ENCODE data around the gene POLR2A.

DNA sequence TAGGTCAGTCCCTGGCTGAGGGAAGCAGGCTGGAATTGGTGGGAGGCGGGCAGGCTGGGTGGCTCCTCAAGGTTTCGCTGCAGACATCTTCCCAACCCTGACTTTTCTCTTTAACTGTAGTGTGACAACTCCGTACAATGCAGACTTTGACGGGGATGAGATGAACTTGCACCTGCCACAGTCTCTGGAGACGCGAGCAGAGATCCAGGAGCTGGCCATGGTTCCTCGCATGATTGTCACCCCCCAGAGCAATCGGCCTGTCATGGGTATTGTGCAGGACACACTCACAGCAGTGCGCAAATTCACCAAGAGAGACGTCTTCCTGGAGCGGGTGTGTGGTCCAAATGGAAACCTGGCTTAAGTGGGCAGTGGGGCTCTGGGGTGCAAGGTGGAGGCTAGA, 15.0 kb downstream of the POLR2A start:
- TF ChIP-seq POLR2A (IDR thresholded peaks at IDR 0.05): no peak
- TF ChIP-seq, protein P1, sequence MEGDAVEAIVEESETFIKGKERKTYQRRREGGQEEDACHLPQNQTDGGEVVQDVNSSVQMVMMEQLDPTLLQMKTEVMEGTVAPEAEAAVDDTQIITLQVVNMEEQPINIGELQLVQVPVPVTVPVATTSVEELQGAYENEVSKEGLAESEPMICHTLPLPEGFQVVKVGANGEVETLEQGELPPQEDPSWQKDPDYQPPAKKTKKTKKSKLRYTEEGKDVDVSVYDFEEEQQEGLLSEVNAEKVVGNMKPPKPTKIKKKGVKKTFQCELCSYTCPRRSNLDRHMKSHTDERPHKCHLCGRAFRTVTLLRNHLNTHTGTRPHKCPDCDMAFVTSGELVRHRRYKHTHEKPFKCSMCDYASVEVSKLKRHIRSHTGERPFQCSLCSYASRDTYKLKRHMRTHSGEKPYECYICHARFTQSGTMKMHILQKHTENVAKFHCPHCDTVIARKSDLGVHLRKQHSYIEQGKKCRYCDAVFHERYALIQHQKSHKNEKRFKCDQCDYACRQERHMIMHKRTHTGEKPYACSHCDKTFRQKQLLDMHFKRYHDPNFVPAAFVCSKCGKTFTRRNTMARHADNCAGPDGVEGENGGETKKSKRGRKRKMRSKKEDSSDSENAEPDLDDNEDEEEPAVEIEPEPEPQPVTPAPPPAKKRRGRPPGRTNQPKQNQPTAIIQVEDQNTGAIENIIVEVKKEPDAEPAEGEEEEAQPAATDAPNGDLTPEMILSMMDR (IDR thresholded peaks at IDR 0.05): no peak

All from Peyer's patch (tissue), 4 donors.